IPS-18c (cell line): ENCODE measurements around the gene IKZF4.
"Not testable (repeated sequence)": the region's sequence is repeated elsewhere in the genome, so short reads cannot be mapped to it uniquely, and the experiment has no call there.

ENCODE experiments used
- H3K4me3 ChIP-seq: 2 replicates; pipeline ENCODE4 v1.7.0; 2013; ENCODE audit warnings: low read depth, mild to moderate bottlenecking, low read length, moderate library complexity; ENCODE audit not compliant: insufficient read depth
- H3K9me3 ChIP-seq: one replicate; pipeline ENCODE4 v1.6.1; 2013; ENCODE audit warnings: mild to moderate bottlenecking, low read length, moderate library complexity; ENCODE audit not compliant: control insufficient read depth, insufficient read depth

Gene IKZF4

GRCh38 chr12:56028511-56029165 lies 7.8 kb downstream of the IKZF4 start:
- Histone ChIP-seq H3K4me3 (no peak overlapping the region), H3K9me3 (no peaks in the 10 kb centered on the region)

- H3K4me3 ChIP-seq, result no peak overlapping the region
- no peaks in the 10 kb centered on the region for H3K9me3 ChIP-seq
These were observed 8.3 kb downstream of the IKZF4 start for GRCh38 chr12:56029166-56029519.

GRCh38 chr12:56029666-56030293 lies 8.9 kb downstream of the IKZF4 start:
- Histone ChIP-seq H3K9me3 (no peaks in the 10 kb centered on the region), H3K4me3 (no peak overlapping the region)

- Histone ChIP-seq H3K9me3 (no peaks in the 10 kb centered on the region), H3K4me3 (no peak overlapping the region)
These were observed 11.1 kb downstream of the IKZF4 start for GRCh38 chr12:56031987-56032386.

- H3K9me3 ChIP-seq, result no peaks in the 10 kb centered on the region
- no peak overlapping the region for H3K4me3 ChIP-seq
These were observed 13.9 kb downstream of the IKZF4 start for GRCh38 chr12:56034586-56035332.

GRCh38 chr12:56037161-56037560 lies 16.3 kb downstream of the IKZF4 start:
- no peak overlapping the region for H3K4me3 ChIP-seq

GRCh38 chr12:56038022-56038655 lies 17.3 kb downstream of the IKZF4 start:
- H3K9me3 ChIP-seq, result no peaks in the 10 kb centered on the region

More at GRCh38 chr12:56037161-56037560, 16.3 kb downstream of the IKZF4 start:
- no peaks in the 10 kb centered on the region for H3K9me3 ChIP-seq

GRCh38 chr12:56040151-56040550 lies 19.3 kb downstream of the IKZF4 start:
- no peaks in the 10 kb centered on the region for H3K9me3 ChIP-seq
- no peak overlapping the region for H3K4me3 ChIP-seq

More at GRCh38 chr12:56038022-56038655, 17.3 kb downstream of the IKZF4 start:
- no peak overlapping the region for H3K4me3 ChIP-seq

GRCh38 chr12:56040963-56041551 lies 20.2 kb downstream of the IKZF4 start:
- Histone ChIP-seq H3K9me3 (no peaks in the 10 kb centered on the region), H3K4me3 (peak overlapping the region; percentile 26)

- H3K9me3 ChIP-seq, result no peaks in the 10 kb centered on the region
- peak within 1 kb of the TSS; percentile 98 for H3K4me3 ChIP-seq
These were observed 20.9 kb downstream of the IKZF4 start, which contains the start of gene RPS26 for GRCh38 chr12:56041552-56042429. TSS of gene RPS26 (plus strand) at chr12:56041918. CDS start at chr12:56042167, 249 bp downstream.

- peak overlapping the region; percentile 98 for H3K4me3 ChIP-seq
- H3K9me3 ChIP-seq, result not testable (repeated sequence)
These were observed 21.6 kb downstream of the IKZF4 start for GRCh38 chr12:56042430-56042813.

GRCh38 chr12:56042843-56043242 lies 22.0 kb downstream of the IKZF4 start:
- Histone ChIP-seq H3K9me3 (no peaks in the 10 kb centered on the region), H3K4me3 (peak overlapping the region; percentile 98)

GRCh38 chr12:56046027-56046780 lies 25.4 kb downstream of the IKZF4 start:
- no peaks in the 10 kb centered on the region for H3K9me3 ChIP-seq
- H3K4me3 ChIP-seq, result no peak overlapping the region

- Histone ChIP-seq H3K9me3 (no peaks in the 10 kb centered on the region), H3K4me3 (no peak overlapping the region)
These were observed 32.6 kb downstream of the IKZF4 start for GRCh38 chr12:56053407-56053893.

- not testable (repeated sequence) for H3K9me3 ChIP-seq
These were observed 39.1 kb downstream of the IKZF4 start for GRCh38 chr12:56059964-56060363.

GRCh38 chr12:56061982-56062381 lies 41.1 kb downstream of the IKZF4 start:
- Histone ChIP-seq H3K9me3 (no peaks in the 10 kb centered on the region), H3K4me3 (no peak overlapping the region)

More at GRCh38 chr12:56059964-56060363, 39.1 kb downstream of the IKZF4 start:
- H3K4me3 ChIP-seq, result not testable (repeated sequence)
